ENCODE measurements around the gene LSM5. TPM values are rescaled to one million over a fixed set of nuclear protein-coding genes. Genes with fewer than 3 reads are reported as not detected.
"Not testable (repeated sequence)": the region's sequence is repeated elsewhere in the genome, so short reads cannot be mapped to it uniquely, and the experiment has no call there.

The LSM5 gene
- total RNA-seq, 1 donor from 2014 or later = 48.4 TPM

- DNase-seq (ENCODE audit: low spot score) = no peak
Observed at GRCh38 chr7:32506266-32507054, 16.3 kb upstream of the LSM5 start.

- no peak for DNase-seq (ENCODE audit: low spot score)
Observed at GRCh38 chr7:32502728-32503127, 12.5 kb upstream of the LSM5 start.

GRCh38 chr7:32501522-32501921 is 11.3 kb upstream of the LSM5 start:
- no peak for DNase-seq (ENCODE audit: low spot score)

GRCh38 chr7:32500922-32501341 is 10.8 kb upstream of the LSM5 start:
- no peak for DNase-seq (ENCODE audit: low spot score)

- DNase-seq (ENCODE audit: low spot score) = not testable (repeated sequence)
Observed at GRCh38 chr7:32500216-32500615, 10.0 kb upstream of the LSM5 start.

- DNase-seq (ENCODE audit: low spot score) = not testable (repeated sequence)
Observed at GRCh38 chr7:32499755-32500154, 9.6 kb upstream of the LSM5 start.

GRCh38 chr7:32496052-32496813 is 6.1 kb upstream of the LSM5 start:
- DNase-seq (ENCODE audit: low spot score) = no peak

GRCh38 chr7:32495298-32496051 is 5.3 kb upstream of the LSM5 start, which contains the start of gene AVL9:
Gene AVL9 (plus strand): TSS chr7:32495489. CDS start chr7:32495710, 221 bp downstream.
- peak; percentile 99 for DNase-seq (ENCODE audit: low spot score)

GRCh38 chr7:32494946-32495297 is 4.7 kb upstream of the LSM5 start:
- no peak for DNase-seq (ENCODE audit: low spot score)

GRCh38 chr7:32489788-32490126 is 423 bp downstream of the LSM5 start:
- no peak for DNase-seq (ENCODE audit: low spot score)

GRCh38 chr7:32481921-32482320 is 8.3 kb downstream of the LSM5 start:
- DNase-seq (ENCODE audit: low spot score) = no peak

- no peak for DNase-seq (ENCODE audit: low spot score)
Observed at GRCh38 chr7:32481176-32481575, 9.0 kb downstream of the LSM5 start.

GRCh38 chr7:32479574-32480200 is 10.5 kb downstream of the LSM5 start:
- no peak for DNase-seq (ENCODE audit: low spot score)

GRCh38 chr7:32477649-32477980 is 12.6 kb downstream of the LSM5 start:
- DNase-seq (ENCODE audit: low spot score) = no peak

GRCh38 chr7:32476816-32477648 is 13.1 kb downstream of the LSM5 start:
- no peak for DNase-seq (ENCODE audit: low spot score)

GRCh38 chr7:32474008-32474407 is 16.2 kb downstream of the LSM5 start:
- DNase-seq (ENCODE audit: low spot score) = no peak

GRCh38 chr7:32472015-32472414 is 18.2 kb downstream of the LSM5 start:
- DNase-seq (ENCODE audit: low spot score) = no peak

- no peak for DNase-seq (ENCODE audit: low spot score)
Observed at GRCh38 chr7:32470871-32471270, 19.3 kb downstream of the LSM5 start.

- DNase-seq (ENCODE audit: low spot score) = not testable (repeated sequence)
Observed at GRCh38 chr7:32470004-32470403, 20.2 kb downstream of the LSM5 start.

- DNase-seq (ENCODE audit: low spot score) = not testable (repeated sequence)
Observed at GRCh38 chr7:32464641-32465416, 25.4 kb downstream of the LSM5 start.

All from ureter (tissue), 1 donor.